Hepatocyte (in vitro differentiated cells): ENCODE results near the gene THPO.
A peak's percentile ranks its signal among the peaks of the same experiment; 100 is the strongest.

Source experiments
- EZH2 ChIP-seq: fragments of 200-600 bp; sonication (generic); IDR thresholded peaks from 2 replicates; pipeline ENCODE4 v1.6.1; 2016; ENCODE audit warnings: antibody characterized with exemption, mild to moderate bottlenecking, borderline replicate concordance
- EZH2phosphoT487 ChIP-seq: fragments of 200-600 bp; sonication (generic); IDR thresholded peaks from one replicate; pipeline ENCODE4 v1.6.1; 2018; ENCODE audit warnings: antibody characterized with exemption, mild to moderate bottlenecking, low read depth, moderate library complexity; ENCODE audit not compliant: unreplicated experiment, severe bottlenecking
- TF ChIP-seq, protein P1 (sequence below): fragments of 200-600 bp; sonication (generic); IDR thresholded peaks from 2 replicates; pipeline ENCODE4 v1.5.1; 2016; ENCODE audit warnings: antibody characterized with exemption, mild to moderate bottlenecking; ENCODE audit not compliant: poor library complexity

DNA sequence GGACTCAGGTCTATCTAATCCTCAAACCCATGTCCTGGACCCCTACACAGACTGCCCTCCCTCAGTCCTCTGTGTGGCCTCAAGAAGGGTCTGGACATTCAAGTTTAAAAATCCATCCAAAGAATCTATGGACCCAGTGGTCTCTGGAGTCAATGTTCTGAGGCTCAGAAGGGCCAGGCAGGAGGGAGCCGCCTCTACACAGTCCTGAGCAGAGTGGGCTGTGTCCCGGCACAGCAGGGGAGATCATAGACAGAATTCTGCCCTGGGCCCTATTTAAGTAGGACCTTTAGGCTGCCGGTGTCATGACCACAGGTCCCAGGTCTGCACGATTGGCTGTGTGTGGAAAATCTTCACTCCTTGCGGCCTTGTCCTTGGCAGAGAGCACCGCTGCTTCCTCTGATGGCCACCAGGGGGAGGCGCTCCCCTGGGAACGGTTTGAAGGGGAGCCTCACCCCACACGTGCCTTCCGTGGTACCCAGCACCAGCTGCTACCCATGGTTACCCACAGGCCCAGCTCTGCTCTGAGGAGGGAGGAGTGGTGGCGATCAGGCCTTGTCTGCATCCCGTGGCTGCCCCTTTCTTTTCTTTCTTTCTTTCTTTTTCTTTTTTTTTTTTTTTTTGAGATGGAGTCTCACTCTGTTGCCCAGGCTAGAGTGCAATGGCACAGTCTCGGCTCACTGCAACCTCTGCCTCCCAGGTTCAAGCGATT lies 39.8 kb upstream of the THPO start:
- TF ChIP-seq, protein P1, sequence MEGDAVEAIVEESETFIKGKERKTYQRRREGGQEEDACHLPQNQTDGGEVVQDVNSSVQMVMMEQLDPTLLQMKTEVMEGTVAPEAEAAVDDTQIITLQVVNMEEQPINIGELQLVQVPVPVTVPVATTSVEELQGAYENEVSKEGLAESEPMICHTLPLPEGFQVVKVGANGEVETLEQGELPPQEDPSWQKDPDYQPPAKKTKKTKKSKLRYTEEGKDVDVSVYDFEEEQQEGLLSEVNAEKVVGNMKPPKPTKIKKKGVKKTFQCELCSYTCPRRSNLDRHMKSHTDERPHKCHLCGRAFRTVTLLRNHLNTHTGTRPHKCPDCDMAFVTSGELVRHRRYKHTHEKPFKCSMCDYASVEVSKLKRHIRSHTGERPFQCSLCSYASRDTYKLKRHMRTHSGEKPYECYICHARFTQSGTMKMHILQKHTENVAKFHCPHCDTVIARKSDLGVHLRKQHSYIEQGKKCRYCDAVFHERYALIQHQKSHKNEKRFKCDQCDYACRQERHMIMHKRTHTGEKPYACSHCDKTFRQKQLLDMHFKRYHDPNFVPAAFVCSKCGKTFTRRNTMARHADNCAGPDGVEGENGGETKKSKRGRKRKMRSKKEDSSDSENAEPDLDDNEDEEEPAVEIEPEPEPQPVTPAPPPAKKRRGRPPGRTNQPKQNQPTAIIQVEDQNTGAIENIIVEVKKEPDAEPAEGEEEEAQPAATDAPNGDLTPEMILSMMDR, result peak; percentile 76
- TF ChIP-seq EZH2 (no peak), EZH2phosphoT487 (no peak)
